Endothelial cell of umbilical vein (primary cell): ENCODE measurements around the gene ADIG. TPM values are rescaled to one million over a fixed set of nuclear protein-coding genes. Genes with fewer than 3 reads are reported as not detected.

Experiments
- BruUV-seq: library from RNA; stranded (reverse); fragments of 400-500 nt; replicated peaks from 2 replicates; lab custom pipeline; 2021; lab: Mats Ljungman, UMichigan
- CTCF ChIA-PET: fragments of 300-600, 350-600 bp; sonication (Branson Sonifier 250); formaldehyde crosslinking; loops from one replicate; lab custom pipeline; 2021; ENCODE audit warnings: antibody characterized with exemption, inconsistent platforms; lab: Charles Lee
- POLR2A ChIA-PET: fragments of 300-600, 350-600 bp; sonication (Branson Sonifier 250); formaldehyde crosslinking; loops from one replicate; lab custom pipeline; 2021; ENCODE audit warnings: antibody characterized with exemption, inconsistent platforms; lab: Charles Lee
- DNase-seq: peaks from one replicate; pipeline ENCODE4 v3.0.0-alpha.2; 2011; ENCODE audit warnings: low read depth, low spot score
- FAIRE-seq: peaks from 2 replicates; lab custom pipeline; 2011; peaks lifted over from hg19 to GRCh38; lab: Jason Lieb, UNC
- H2AFZ ChIP-seq: 2 replicates; pipeline ENCODE4 v1.6.0; 2012; ENCODE audit warnings: low read depth, low read length, control low read depth, inconsistent platforms
- H3K27ac ChIP-seq: 2 replicates; pipeline ENCODE4 v1.5.1; 2011; ENCODE audit warnings: low read depth, mild to moderate bottlenecking, control low read depth, low read length, moderate library complexity; ENCODE audit not compliant: insufficient read depth
- H3K27me3 ChIP-seq, 2 experiments: 2 replicates each; pipeline versions ENCODE4 v1.6.0 to v1.6.1; 2011; ENCODE audit warnings: low read length in 2 of 2, mixed read lengths in 1 of 2; ENCODE audit not compliant: control insufficient read depth in 2 of 2, insufficient read depth in 2 of 2
- H3K36me3 ChIP-seq, 2 experiments: 2 replicates in 1 of 2; 3 replicates in 1 of 2; pipeline ENCODE4 v1.5.1; 2011; ENCODE audit warnings: low read length in 2 of 2, mild to moderate bottlenecking in 1 of 2, moderate library complexity in 1 of 2; ENCODE audit not compliant: control insufficient read depth in 2 of 2, insufficient read depth in 2 of 2; ENCODE audit errors: extremely low read depth in 1 of 2
- H3K4me1 ChIP-seq: 3 replicates; pipeline ENCODE4 v1.5.1; 2011; ENCODE audit warnings: mild to moderate bottlenecking, low read length; ENCODE audit not compliant: control insufficient read depth, insufficient read depth; ENCODE audit errors: extremely low read depth
- H3K4me2 ChIP-seq: 2 replicates; pipeline ENCODE4 v1.6.1; 2011; ENCODE audit warnings: low read length, control low read depth, mixed read lengths; ENCODE audit not compliant: insufficient read depth
- H3K4me3 ChIP-seq, 3 experiments: fragments of 200-600 bp in 1 of 3; sonication (generic), shearing (Covaris generic) in 1 of 3; replicated peaks in 1 of 3; 2 replicates each; pipeline ENCODE4 v1.5.1; 2011 to 2016; ENCODE audit warnings: control low read depth in 3 of 3, low read length in 3 of 3, mild to moderate bottlenecking in 2 of 3, inconsistent platforms in 1 of 3, low read depth in 1 of 3, moderate library complexity in 1 of 3; ENCODE audit not compliant: insufficient read depth in 1 of 3
- H3K79me2 ChIP-seq: 2 replicates; pipeline ENCODE4 v1.6.0; 2012; ENCODE audit warnings: low read length, inconsistent platforms; ENCODE audit not compliant: control insufficient read depth, insufficient read depth
- H3K9ac ChIP-seq: replicated peaks from 2 replicates; pipeline ENCODE3; 2011; ENCODE audit warnings: low read length, control low read depth; ENCODE audit not compliant: insufficient read depth; ENCODE audit errors: extremely low read depth
- H3K9me1 ChIP-seq: replicated peaks from 3 replicates; pipeline ENCODE4 v1.6.0; 2011; ENCODE audit warnings: mild to moderate bottlenecking, low read length; ENCODE audit not compliant: control insufficient read depth, insufficient read depth; ENCODE audit errors: extremely low read depth
- H3K9me3 ChIP-seq: replicated peaks from 2 replicates; pipeline ENCODE4 v1.5.1; 2012; ENCODE audit warnings: low read length, inconsistent platforms; ENCODE audit not compliant: control insufficient read depth, insufficient read depth
- H4K20me1 ChIP-seq: replicated peaks from 2 replicates; pipeline ENCODE3; 2011; ENCODE audit warnings: mild to moderate bottlenecking, low read length; ENCODE audit not compliant: control insufficient read depth, insufficient read depth; ENCODE audit errors: extremely low read depth
- EZH2 ChIP-seq: IDR thresholded peaks from 2 replicates; pipeline ENCODE4 v1.6.1; 2012; ENCODE audit warnings: borderline replicate concordance, low read depth, mild to moderate bottlenecking, moderate library complexity, low read length, inconsistent platforms; ENCODE audit not compliant: severe bottlenecking
- FOS ChIP-seq: IDR thresholded peaks from 2 replicates; pipeline ENCODE4 v1.6.1; 2011; ENCODE audit warnings: mild to moderate bottlenecking, low read length, moderate library complexity, borderline replicate concordance; ENCODE audit not compliant: insufficient read depth
- GATA2 ChIP-seq: IDR thresholded peaks from 2 replicates; pipeline ENCODE4 v1.7.0; 2011; ENCODE audit warnings: low read depth, mild to moderate bottlenecking, moderate library complexity, mixed read lengths, low read length; ENCODE audit not compliant: insufficient read length, insufficient read depth
- JUN ChIP-seq: IDR thresholded peaks from 2 replicates; pipeline ENCODE4 v1.6.1; 2011; ENCODE audit warnings: borderline replicate concordance, low read depth; ENCODE audit not compliant: insufficient read length, insufficient read depth
- MYC ChIP-seq: IDR thresholded peaks from one replicate; pipeline ENCODE4 v1.6.1; 2011; ENCODE audit warnings: mild to moderate bottlenecking, low read depth, low read length
- POLR2A ChIP-seq: IDR thresholded peaks from 2 replicates; pipeline ENCODE4 v1.6.1; 2012; ENCODE audit warnings: low read depth, mild to moderate bottlenecking, control low read depth, low read length
- POLR2AphosphoS5 ChIP-seq: IDR thresholded peaks from 2 replicates; pipeline ENCODE4 v1.6.1; 2012; ENCODE audit warnings: low read depth, mild to moderate bottlenecking, control low read depth, low read length, moderate library complexity; ENCODE audit not compliant: insufficient read depth
- dilution Hi-C: fragments of 300-500 bp; cut with MboI; formaldehyde crosslinking; loops from one replicate; pipeline ENCODE4 v1.15.0; 2019; ENCODE audit warnings: low sequenced_read_pairs; ENCODE audit not compliant: extremely low pct_ligation_motif_present
- intact Hi-C: fragments of 100-400 bp; cut with micrococcal nuclease; formaldehyde crosslinking; loops from one replicate; pipeline ENCODE4 v1.10.0; 2022
- polyA plus RNA-seq, 4 experiments: library from polyadenylated mRNA; depleted of rRNA in 3 of 4; stranded (reverse) in 3 of 4; unstranded in 1 of 4; fragments of >200 nt; gene quantifications; 2 replicates each; pipeline versions ENCODE4 v1.2.1 to v1.2.3, GENCODE V29; 2011 to 2012; ENCODE audit warnings: missing spikeins in 1 of 4
- total RNA-seq: library from RNA; stranded (reverse); gene quantifications from 2 replicates; pipeline ENCODE4 v1.2.3, GENCODE V29; 2021
- TF ChIP-seq, protein P1 (sequence below), 2 donors: IDR thresholded peaks; 1 replicate in 1 of 2; 2 replicates in 1 of 2; pipeline ENCODE4 v1.5.1; 2011; ENCODE audit warnings: low read length in 2 of 2, mild to moderate bottlenecking in 2 of 2, moderate library complexity in 2 of 2, control low read depth in 1 of 2, inconsistent platforms in 1 of 2, low read depth in 1 of 2; ENCODE audit not compliant: insufficient read depth in 1 of 2; ENCODE audit errors: extremely low read depth in 1 of 2
- TF ChIP-seq, protein P2 (sequence below): IDR thresholded peaks from 2 replicates; pipeline ENCODE4 v1.6.1; 2011; ENCODE audit not compliant: insufficient read depth, insufficient read length

ADIG gene
- total and polyA plus RNA-seq, 2 donors (not counting 3 experiments of a cell fraction or from before 2014, with no cell fraction given) = not detected

DNA sequence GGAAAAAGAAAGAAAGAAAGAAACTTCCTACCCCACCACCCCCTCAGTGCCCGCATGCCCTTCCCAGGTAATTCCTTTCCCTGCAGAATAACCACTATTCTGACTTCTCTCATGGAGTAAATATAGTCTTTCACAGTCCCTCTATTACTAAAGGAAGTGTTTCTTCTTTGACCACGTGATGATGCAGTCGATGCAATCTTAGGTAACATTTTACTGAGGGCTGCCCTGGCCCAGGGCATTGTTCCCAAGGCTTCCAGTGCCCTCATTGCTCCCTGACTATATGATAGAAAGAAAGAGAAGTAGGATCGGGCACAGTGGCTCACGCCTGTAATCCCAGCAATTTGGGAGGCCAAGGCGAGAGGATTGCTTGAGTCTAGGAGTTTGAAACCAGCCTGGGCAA, 49.7 kb downstream of the ADIG start:
- H3K4me2 ChIP-seq = no peak overlapping the region
- H3K27ac ChIP-seq = no peak overlapping the region
- FAIRE-seq (no peak), DNase-seq (no peak)
- H3K36me3 ChIP-seq = no peaks in the 10 kb centered on the region
- dilution Hi-C loops = no loop called here
- TF ChIP-seq, protein P1, sequence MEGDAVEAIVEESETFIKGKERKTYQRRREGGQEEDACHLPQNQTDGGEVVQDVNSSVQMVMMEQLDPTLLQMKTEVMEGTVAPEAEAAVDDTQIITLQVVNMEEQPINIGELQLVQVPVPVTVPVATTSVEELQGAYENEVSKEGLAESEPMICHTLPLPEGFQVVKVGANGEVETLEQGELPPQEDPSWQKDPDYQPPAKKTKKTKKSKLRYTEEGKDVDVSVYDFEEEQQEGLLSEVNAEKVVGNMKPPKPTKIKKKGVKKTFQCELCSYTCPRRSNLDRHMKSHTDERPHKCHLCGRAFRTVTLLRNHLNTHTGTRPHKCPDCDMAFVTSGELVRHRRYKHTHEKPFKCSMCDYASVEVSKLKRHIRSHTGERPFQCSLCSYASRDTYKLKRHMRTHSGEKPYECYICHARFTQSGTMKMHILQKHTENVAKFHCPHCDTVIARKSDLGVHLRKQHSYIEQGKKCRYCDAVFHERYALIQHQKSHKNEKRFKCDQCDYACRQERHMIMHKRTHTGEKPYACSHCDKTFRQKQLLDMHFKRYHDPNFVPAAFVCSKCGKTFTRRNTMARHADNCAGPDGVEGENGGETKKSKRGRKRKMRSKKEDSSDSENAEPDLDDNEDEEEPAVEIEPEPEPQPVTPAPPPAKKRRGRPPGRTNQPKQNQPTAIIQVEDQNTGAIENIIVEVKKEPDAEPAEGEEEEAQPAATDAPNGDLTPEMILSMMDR (IDR thresholded peaks at IDR 0.05; ENCODE audit: extremely low read depth in 1 of 2, insufficient read depth in 1 of 2, low read depth in 1 of 2, low read length in 2 of 2) = no peak
- TF ChIP-seq EZH2 (no peak), MYC (no peak)
- no TSS peak for BruUV-seq
- no peaks in the 10 kb centered on the region for H4K20me1 ChIP-seq
- peaks cover 0 to 2% of the 10 kb centered on the region in 2 experiments for H3K27me3 ChIP-seq
- no peak overlapping the region for H2AFZ ChIP-seq
- no peaks in the 10 kb centered on the region for H3K4me1 ChIP-seq
- intact Hi-C loops = no loop called here
- ChIA-PET CTCF (interaction anchor here (1.0 kb wide), 2 partner anchors 9 to 26 kb away, joined by 3 read pairs; no protein-coding TSS in a partner anchor), POLR2A (no interaction called here)
- no peaks in the 10 kb centered on the region for H3K9me1 ChIP-seq
- H3K9ac ChIP-seq = no peak overlapping the region
- no peak overlapping the region for H3K4me3 ChIP-seq
- no peaks in the 10 kb centered on the region for H3K9me3 ChIP-seq
- H3K79me2 ChIP-seq = no peaks in the 10 kb centered on the region

DNA sequence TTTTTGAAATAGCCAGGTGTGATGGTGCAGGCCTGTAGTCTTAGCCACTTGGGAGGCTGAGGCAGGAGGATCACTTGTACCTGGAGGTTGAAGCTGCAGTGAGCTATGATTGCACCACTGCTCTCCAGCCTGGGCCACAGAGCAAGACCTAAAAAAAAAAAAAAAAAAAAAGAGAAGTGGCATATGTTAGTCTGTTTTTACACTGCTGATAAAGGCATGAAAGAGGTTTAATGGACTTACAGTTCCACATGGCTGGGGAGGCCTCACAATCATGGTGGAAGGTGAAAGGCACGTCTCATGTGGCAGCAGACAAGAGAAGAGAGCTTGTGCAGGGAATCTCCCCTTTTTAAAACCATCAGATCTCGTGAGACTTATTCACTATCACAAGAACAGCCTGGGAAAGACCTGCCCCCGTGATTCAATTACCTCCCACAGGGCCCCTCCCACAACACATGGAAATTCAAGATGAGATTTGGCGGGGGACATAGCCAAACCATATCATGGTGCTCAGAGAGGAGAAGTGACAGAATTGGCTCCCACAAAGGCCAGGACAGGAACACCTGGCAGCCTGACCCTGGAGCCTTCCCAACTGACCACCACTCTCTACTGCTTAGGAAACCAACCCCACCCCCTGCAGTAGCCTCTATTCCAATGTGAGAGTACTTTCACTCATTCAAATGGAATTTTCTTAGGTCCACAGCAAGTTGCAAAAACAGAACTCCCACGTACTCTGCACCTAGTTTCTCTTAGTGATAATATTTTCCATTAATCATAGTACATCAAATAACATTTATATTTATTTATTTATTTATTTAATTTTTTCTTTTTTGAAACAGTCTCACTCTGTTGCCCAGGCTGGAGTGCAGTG, 50.4 kb downstream of the ADIG start:
- dilution Hi-C loops (no loop called here), intact Hi-C loops (no loop called here)
- FAIRE-seq = no peak
- Histone ChIP-seq H4K20me1 (no peaks in the 10 kb centered on the region), H3K9me1 (no peaks in the 10 kb centered on the region), H3K27me3 (peaks cover 0 to 2% of the 10 kb centered on the region in 2 experiments), H3K27ac (no peak overlapping the region), H3K4me3 (no peak overlapping the region), H3K9me3 (no peaks in the 10 kb centered on the region), H3K9ac (no peak overlapping the region), H3K4me1 (no peaks in the 10 kb centered on the region), H2AFZ (no peak overlapping the region), H3K36me3 (no peaks in the 10 kb centered on the region), H3K4me2 (no peak overlapping the region), H3K79me2 (no peaks in the 10 kb centered on the region)
- no peak for TF ChIP-seq JUN
- TF ChIP-seq, protein P1 (IDR thresholded peaks at IDR 0.05; ENCODE audit: extremely low read depth in 1 of 2, insufficient read depth in 1 of 2, low read depth in 1 of 2, low read length in 2 of 2) = no peak
- TF ChIP-seq FOS = no peak
- no peak for TF ChIP-seq POLR2AphosphoS5
- TF ChIP-seq GATA2 = no peak
- no peak for TF ChIP-seq EZH2
- TF ChIP-seq, protein P2, sequence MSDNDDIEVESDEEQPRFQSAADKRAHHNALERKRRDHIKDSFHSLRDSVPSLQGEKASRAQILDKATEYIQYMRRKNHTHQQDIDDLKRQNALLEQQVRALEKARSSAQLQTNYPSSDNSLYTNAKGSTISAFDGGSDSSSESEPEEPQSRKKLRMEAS = no peak
- no peak for TF ChIP-seq MYC
- no peak for TF ChIP-seq POLR2A
- no TSS peak for BruUV-seq
- ChIA-PET POLR2A (no interaction called here), CTCF (interaction anchor here (1.0 kb wide), 1 partner anchor 10 kb away, joined by 3 read pairs; no protein-coding TSS in a partner anchor)
- DNase-seq = no peak
